ENCODE measurements around the gene OPN5.

GRCh38 chr6:47832386-47833100 is 50.7 kb downstream of the OPN5 start:
- TF ChIP-seq, protein P1, sequence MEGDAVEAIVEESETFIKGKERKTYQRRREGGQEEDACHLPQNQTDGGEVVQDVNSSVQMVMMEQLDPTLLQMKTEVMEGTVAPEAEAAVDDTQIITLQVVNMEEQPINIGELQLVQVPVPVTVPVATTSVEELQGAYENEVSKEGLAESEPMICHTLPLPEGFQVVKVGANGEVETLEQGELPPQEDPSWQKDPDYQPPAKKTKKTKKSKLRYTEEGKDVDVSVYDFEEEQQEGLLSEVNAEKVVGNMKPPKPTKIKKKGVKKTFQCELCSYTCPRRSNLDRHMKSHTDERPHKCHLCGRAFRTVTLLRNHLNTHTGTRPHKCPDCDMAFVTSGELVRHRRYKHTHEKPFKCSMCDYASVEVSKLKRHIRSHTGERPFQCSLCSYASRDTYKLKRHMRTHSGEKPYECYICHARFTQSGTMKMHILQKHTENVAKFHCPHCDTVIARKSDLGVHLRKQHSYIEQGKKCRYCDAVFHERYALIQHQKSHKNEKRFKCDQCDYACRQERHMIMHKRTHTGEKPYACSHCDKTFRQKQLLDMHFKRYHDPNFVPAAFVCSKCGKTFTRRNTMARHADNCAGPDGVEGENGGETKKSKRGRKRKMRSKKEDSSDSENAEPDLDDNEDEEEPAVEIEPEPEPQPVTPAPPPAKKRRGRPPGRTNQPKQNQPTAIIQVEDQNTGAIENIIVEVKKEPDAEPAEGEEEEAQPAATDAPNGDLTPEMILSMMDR (IDR thresholded peaks at IDR 0.05): no peak
- TF ChIP-seq POLR2A (IDR thresholded peaks at IDR 0.05): no peak

Measured in heart left ventricle (tissue), 13 donors.